HCT116 (cell line): ENCODE results near the gene KIF14. TPM values are rescaled to one million over a fixed set of nuclear protein-coding genes. Genes with fewer than 3 reads are reported as not detected.
A peak's percentile ranks its signal among the peaks of the same experiment; 100 is the strongest.

Experiments
- ATAC-seq: fragments of 200-7000 bp; cut with Tn5 transposase; 2 replicates; pipeline ENCODE4 v1.9.1; 2020; ENCODE audit warnings: mild to moderate bottlenecking, moderate library complexity
- BruUV-seq: library from RNA; stranded (reverse); fragments of 400-500 nt; replicated peaks from 2 replicates; lab custom pipeline; 2021; lab: Mats Ljungman, UMichigan
- CTCF ChIA-PET: fragments of 300-600 bp; sonication (Branson Sonifier 250); formaldehyde crosslinking; loops from one replicate; lab custom pipeline; 2021; ENCODE audit warnings: antibody characterized with exemption; lab: Charles Lee
- POLR2A ChIA-PET: fragments of 300-600, 350-600 bp; sonication (Branson Sonifier 250); formaldehyde crosslinking; loops from one replicate; lab custom pipeline; 2021; ENCODE audit warnings: antibody characterized with exemption; lab: Charles Lee
- RAD21 ChIA-PET, 2 experiments: fragments of 300-600 bp; sonication (Branson Sonifier 250); formaldehyde crosslinking; loops; one replicate each; lab custom pipeline; 2023; ENCODE audit warnings: low total read pairs in 2 of 2; ENCODE audit not compliant: uncharacterized antibody in 2 of 2, unreplicated experiment in 2 of 2, low non-redundant PET in 1 of 2; lab: Charles Lee
- DNase-seq: peaks from one replicate; pipeline ENCODE4 v3.0.0-alpha.2; 2010; ENCODE audit warnings: low read depth, low spot score
- H2AFZ ChIP-seq: fragments of 200-600 bp; shearing (Covaris generic), sonication (generic); 2 replicates; pipeline ENCODE4 v1.6.1; 2017; ENCODE audit warnings: low read depth, mixed run types, mixed read lengths, antibody characterized with exemption, low read length; ENCODE audit not compliant: poor library complexity, severe bottlenecking
- H3K27ac ChIP-seq: 2 replicates; pipeline ENCODE4 v1.5.1; 2012; ENCODE audit warnings: low read depth, low read length
- H3K27me3 ChIP-seq: fragments of 200-600 bp; sonication (generic); 2 replicates; pipeline ENCODE4 v1.6.1; 2016; ENCODE audit warnings: mixed run types, low read length, mixed read lengths; ENCODE audit not compliant: insufficient read depth
- H3K36me3 ChIP-seq, 2 experiments: fragments of 200-500 bp in 1 of 2; fragments of 200-600 bp in 1 of 2; sonication (Bioruptor generic) in 1 of 2; sonication (generic) in 1 of 2; 2 replicates each; pipeline versions ENCODE4 v1.5.1 to v1.6.1; 2014 to 2016; ENCODE audit warnings: low read length in 2 of 2, inconsistent platforms in 1 of 2, mixed read lengths in 1 of 2, mixed run types in 1 of 2; ENCODE audit not compliant: insufficient read depth in 2 of 2, control insufficient read depth in 1 of 2
- H3K4me1 ChIP-seq, 2 experiments: fragments of 200-600 bp in 1 of 2; sonication (generic) in 1 of 2; 2 replicates each; pipeline versions ENCODE4 v1.5.1 to v1.6.1; 2012 to 2017; ENCODE audit warnings: low read length in 2 of 2, inconsistent platforms in 1 of 2, mild to moderate bottlenecking in 1 of 2, mixed read lengths in 1 of 2, mixed run types in 1 of 2, moderate library complexity in 1 of 2; ENCODE audit not compliant: insufficient read depth in 2 of 2, control insufficient read depth in 1 of 2
- H3K4me2 ChIP-seq: fragments of 200-600 bp; sonication (generic); 2 replicates; pipeline ENCODE4 v1.6.1; 2017; ENCODE audit warnings: mixed run types, low read length, mixed read lengths
- H3K4me3 ChIP-seq, 2 experiments: fragments of 200-600 bp in 1 of 2; sonication (generic) in 1 of 2; replicated peaks in 1 of 2; 2 replicates each; pipeline ENCODE4 v1.5.1; 2011 to 2016; ENCODE audit warnings: low read length in 2 of 2, control low read depth in 1 of 2, low read depth in 1 of 2, mild to moderate bottlenecking in 1 of 2, mixed read lengths in 1 of 2, mixed run types in 1 of 2
- H3K79me2 ChIP-seq: fragments of 200-600 bp; sonication (generic); 2 replicates; pipeline ENCODE4 v1.6.1; 2017; ENCODE audit warnings: mild to moderate bottlenecking, mixed run types, low read length, moderate library complexity, mixed read lengths; ENCODE audit not compliant: insufficient read depth
- H3K9ac ChIP-seq: fragments of 200-600 bp; sonication (generic); 2 replicates; pipeline ENCODE4 v1.6.1; 2016; ENCODE audit warnings: low read length, mixed read lengths
- H3K9me2 ChIP-seq: fragments of 200-600 bp; sonication (generic), shearing (Covaris generic); 2 replicates; pipeline ENCODE4 v1.6.1; 2017; ENCODE audit warnings: mixed run types, mild to moderate bottlenecking, moderate library complexity; ENCODE audit not compliant: insufficient read depth
- H3K9me3 ChIP-seq, 2 experiments: fragments of 200-500 bp in 1 of 2; fragments of 200-600 bp in 1 of 2; sonication (Bioruptor generic) in 1 of 2; sonication (generic) in 1 of 2; 2 replicates each; pipeline ENCODE4 v1.6.1; 2014 to 2017; ENCODE audit warnings: low read length in 2 of 2, mixed read lengths in 2 of 2, inconsistent platforms in 1 of 2, low read depth in 1 of 2, mild to moderate bottlenecking in 1 of 2, mixed run types in 1 of 2, moderate library complexity in 1 of 2; ENCODE audit not compliant: control insufficient read depth in 1 of 2, insufficient read depth in 1 of 2
- H4K20me1 ChIP-seq: fragments of 200-600 bp; sonication (generic), shearing (Covaris generic); 2 replicates; pipeline ENCODE4 v1.6.1; 2017; ENCODE audit warnings: mixed run types, mild to moderate bottlenecking, moderate library complexity; ENCODE audit not compliant: insufficient read depth
- CEBPB ChIP-seq: IDR thresholded peaks from 2 replicates; pipeline ENCODE4 v1.6.1; 2012; ENCODE audit warnings: low read depth
- EZH2 ChIP-seq: fragments of 200-600 bp; sonication (generic); IDR thresholded peaks from 2 replicates; pipeline ENCODE4 v1.6.1; 2017; ENCODE audit warnings: antibody characterized with exemption, mixed run types
- EZH2phosphoT487 ChIP-seq: fragments of 200-600 bp; IDR thresholded peaks from 2 replicates; pipeline ENCODE4 v1.6.1; 2018; ENCODE audit warnings: antibody characterized with exemption, borderline replicate concordance
- JUND ChIP-seq: IDR thresholded peaks from 2 replicates; pipeline ENCODE4 v1.6.1; 2012
- POLR2A ChIP-seq: IDR thresholded peaks from 2 replicates; pipeline ENCODE4 v1.7.0; 2011; ENCODE audit warnings: borderline replicate concordance; ENCODE audit not compliant: insufficient read depth, insufficient read length; ENCODE audit errors: extremely low read depth
- RAD21 ChIP-seq: IDR thresholded peaks from 2 replicates; pipeline ENCODE4 v1.6.1; 2012; ENCODE audit warnings: low read depth, mild to moderate bottlenecking
- REST ChIP-seq: IDR thresholded peaks from 2 replicates; pipeline ENCODE4 v1.6.1; 2012; ENCODE audit warnings: low read depth
- SIN3A ChIP-seq: IDR thresholded peaks from 2 replicates; pipeline ENCODE4 v1.6.1; 2012; ENCODE audit warnings: low read depth
- SRF ChIP-seq: IDR thresholded peaks from 2 replicates; pipeline ENCODE4 v1.6.1; 2012; ENCODE audit warnings: low read depth
- TCF7L2 ChIP-seq: IDR thresholded peaks from 2 replicates; pipeline ENCODE4 v1.7.0; 2011; ENCODE audit warnings: borderline replicate concordance, inconsistent platforms; ENCODE audit not compliant: insufficient read depth, insufficient read length; ENCODE audit errors: extremely low read depth
- YY1 ChIP-seq: IDR thresholded peaks from 2 replicates; pipeline ENCODE4 v1.6.1; 2011; ENCODE audit warnings: low read length, low read depth, moderate library complexity, mild to moderate bottlenecking; ENCODE audit not compliant: insufficient replicate concordance; ENCODE audit errors: extremely low read depth
- ZBTB33 ChIP-seq: IDR thresholded peaks from 2 replicates; pipeline ENCODE4 v1.6.1; 2011; ENCODE audit warnings: mild to moderate bottlenecking, low read length, moderate library complexity; ENCODE audit not compliant: insufficient replicate concordance; ENCODE audit errors: extremely low read depth
- ZNF274 ChIP-seq: fragments of 200-500 bp; sonication (Bioruptor generic); IDR thresholded peaks from 2 replicates; pipeline ENCODE4 v1.6.1; 2014; ENCODE audit warnings: mild to moderate bottlenecking, low read depth, low read length, inconsistent platforms
- intact Hi-C: fragments of 100-400 bp; cut with micrococcal nuclease; formaldehyde crosslinking; loops from 2 replicates; pipeline ENCODE4 v1.10.0; 2022
- total RNA-seq: library from RNA; stranded (reverse); gene quantifications from one replicate; pipeline ENCODE4 v1.2.1, GENCODE V29; 2021; ENCODE audit not compliant: unreplicated experiment
- TF ChIP-seq, protein P1 (sequence below): IDR thresholded peaks from 2 replicates; pipeline ENCODE4 v1.6.1; 2012
- TF ChIP-seq, protein P2 (sequence below): IDR thresholded peaks from 2 replicates; pipeline ENCODE4 v1.6.1; 2012

The KIF14 gene
- total RNA-seq, 1 experiment from 2014 or later = 21.8 TPM

DNA sequence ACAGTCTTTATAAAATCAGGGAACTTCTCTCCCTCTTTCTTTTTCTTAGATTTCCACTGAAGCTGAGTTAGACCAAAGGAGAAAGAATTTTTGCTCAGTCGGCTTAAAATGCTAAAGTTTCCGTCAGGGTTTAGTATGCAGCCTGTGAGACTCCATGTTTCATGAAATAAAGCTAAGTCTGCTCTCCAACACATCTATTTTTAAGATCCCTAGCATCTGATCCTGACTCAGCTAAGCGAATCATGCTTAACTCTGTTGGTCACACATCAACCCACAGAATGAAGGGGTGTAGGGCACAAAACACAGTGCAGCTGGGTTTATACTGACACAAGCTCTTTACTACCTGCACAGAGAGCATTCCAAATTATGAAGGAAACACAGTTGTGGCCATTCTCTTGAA is 108.4 kb downstream of the KIF14 start (continued):
- TF ChIP-seq RAD21 (no peak), REST (no peak), CEBPB (no peak), POLR2A (no peak)
- TF ChIP-seq, protein P1, sequence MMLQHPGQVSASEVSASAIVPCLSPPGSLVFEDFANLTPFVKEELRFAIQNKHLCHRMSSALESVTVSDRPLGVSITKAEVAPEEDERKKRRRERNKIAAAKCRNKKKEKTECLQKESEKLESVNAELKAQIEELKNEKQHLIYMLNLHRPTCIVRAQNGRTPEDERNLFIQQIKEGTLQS = no peak

- H2AFZ ChIP-seq = peak overlapping the region; percentile 92
- POLR2A ChIA-PET = no interaction called here
- peak; percentile 72 for DNase-seq
- TF ChIP-seq ZBTB33 (no peak), REST (no peak), CEBPB (no peak), YY1 (no peak), TCF7L2 (no peak), EZH2 (no peak), ZNF274 (no peak), EZH2phosphoT487 (no peak), JUND (no peak), SRF (no peak), SIN3A (no peak)
- TF ChIP-seq, protein P2, sequence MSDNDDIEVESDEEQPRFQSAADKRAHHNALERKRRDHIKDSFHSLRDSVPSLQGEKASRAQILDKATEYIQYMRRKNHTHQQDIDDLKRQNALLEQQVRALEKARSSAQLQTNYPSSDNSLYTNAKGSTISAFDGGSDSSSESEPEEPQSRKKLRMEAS = no peak
Observed at GRCh38 chr1:200510228-200510623, 110.3 kb downstream of the KIF14 start.

More at GRCh38 chr1:200510228-200510623, 110.3 kb downstream of the KIF14 start:
- BruUV-seq = no TSS peak
- H3K4me3 ChIP-seq = no peak overlapping the region
- intact Hi-C loops = loop anchor here (1.0 to 10.0 kb wide), 6 partner anchors 220 to 1755 kb away; no protein-coding TSS in a partner anchor
- no peaks in the 10 kb centered on the region for H3K79me2 ChIP-seq
- H3K27ac ChIP-seq = no peak overlapping the region
- no peaks in the 10 kb centered on the region for H3K9me2 ChIP-seq
- H3K9me3 ChIP-seq = no peaks in the 10 kb centered on the region
- ChIA-PET RAD21 (interaction anchor here in 1 of 2 experiments (1.0 kb wide), 1 partner anchor 230 kb away, joined by 4 read pairs; no protein-coding TSS in a partner anchor), CTCF (interaction anchor here (0.7 to 1.8 kb wide), 5 partner anchors 11 to 964 kb away, joined by 3 to 6 read pairs (median 3); no protein-coding TSS in a partner anchor)
- peak; percentile 98 for ATAC-seq
- no peak overlapping the region for H3K9ac ChIP-seq
- H3K36me3 ChIP-seq = no peaks in the 10 kb centered on the region
- H4K20me1 ChIP-seq = no peaks in the 10 kb centered on the region
- no peaks in the 10 kb centered on the region for H3K4me1 ChIP-seq
- peak overlapping the region; percentile 47 for H3K4me2 ChIP-seq
- H3K27me3 ChIP-seq = no peaks in the 10 kb centered on the region
